RWPE2 (cell line): ENCODE results near the gene SLC25A21.

Source experiments
- ATAC-seq: fragments of 200-7000 bp; cut with Tn5 transposase; 3 replicates; pipeline ENCODE4 v1.9.1; 2021; ENCODE audit warnings: low read depth
- DNase-seq: peaks from one replicate; pipeline ENCODE4 v3.0.0-alpha.2; 2020; ENCODE audit warnings: low spot score
- H3K27ac ChIP-seq: fragments of 450-650 bp; 2 replicates; pipeline ENCODE4 v1.5.1; 2017; ENCODE audit warnings: mild to moderate bottlenecking; ENCODE audit not compliant: poor library complexity, severe bottlenecking
- H3K27me3 ChIP-seq: fragments of 250-450 bp; sonication (Bioruptor Pico); 2 replicates; pipeline ENCODE4 v1.5.1; 2021; ENCODE audit warnings: mild to moderate bottlenecking, moderate library complexity; ENCODE audit not compliant: insufficient read depth, poor library complexity, severe bottlenecking
- H3K36me3 ChIP-seq: fragments of 250-450 bp; sonication (Bioruptor Pico); 2 replicates; pipeline ENCODE4 v1.5.1; 2020; ENCODE audit warnings: low read depth, mild to moderate bottlenecking, moderate library complexity
- H3K4me1 ChIP-seq: fragments of 250-450 bp; sonication (Bioruptor Pico); 2 replicates; pipeline ENCODE4 v1.5.1; 2021; ENCODE audit warnings: mild to moderate bottlenecking, moderate library complexity; ENCODE audit not compliant: insufficient read depth, poor library complexity, severe bottlenecking
- H3K4me3 ChIP-seq: fragments of 250-450 bp; sonication (Bioruptor Pico); 2 replicates; pipeline ENCODE4 v1.5.1; 2021; ENCODE audit warnings: mild to moderate bottlenecking, moderate library complexity; ENCODE audit not compliant: severe bottlenecking
- H3K9me3 ChIP-seq: fragments of 250-450 bp; sonication (Bioruptor Pico); 2 replicates; pipeline ENCODE4 v1.5.1; 2021; ENCODE audit warnings: mild to moderate bottlenecking, moderate library complexity; ENCODE audit not compliant: severe bottlenecking
- CTCF ChIP-seq: fragments of 450-650 bp; IDR thresholded peaks from one replicate; pipeline ENCODE4 v1.5.1; 2017; ENCODE audit warnings: mild to moderate bottlenecking, moderate library complexity; ENCODE audit not compliant: poor library complexity, severe bottlenecking

The SLC25A21 gene

GRCh38 chr14:36967892-36968555, 204.4 kb downstream of the SLC25A21 start:
- no peak for TF ChIP-seq CTCF

GRCh38 chr14:36955967-36956366, 216.4 kb downstream of the SLC25A21 start:
- H3K4me3 ChIP-seq: no peak overlapping the region
- no peak for TF ChIP-seq CTCF
- H3K36me3 ChIP-seq: no peaks in the 10 kb centered on the region
- peaks cover 18% of the 10 kb centered on the region for H3K4me1 ChIP-seq
- no peaks in the 10 kb centered on the region for H3K9me3 ChIP-seq
- no peaks in the 10 kb centered on the region for H3K27me3 ChIP-seq
- ATAC-seq (no peak), DNase-seq (no peak)
- no peak overlapping the region for H3K27ac ChIP-seq

More at GRCh38 chr14:36967892-36968555, 204.4 kb downstream of the SLC25A21 start:
- no peaks in the 10 kb centered on the region for H3K9me3 ChIP-seq
- H3K36me3 ChIP-seq: no peaks in the 10 kb centered on the region
- H3K27ac ChIP-seq: no peak overlapping the region
- no peak for ATAC-seq
- no peaks in the 10 kb centered on the region for H3K27me3 ChIP-seq
- peaks cover 2% of the 10 kb centered on the region for H3K4me1 ChIP-seq
- DNase-seq: no peak
- no peak overlapping the region for H3K4me3 ChIP-seq

- Histone ChIP-seq H3K9me3 (no peaks in the 10 kb centered on the region), H3K4me3 (no peak overlapping the region), H3K27me3 (no peaks in the 10 kb centered on the region), H3K27ac (no peak overlapping the region), H3K36me3 (no peaks in the 10 kb centered on the region), H3K4me1 (peaks cover 18% of the 10 kb centered on the region)
- ATAC-seq: no peak
- no peak for DNase-seq
- no peak for TF ChIP-seq CTCF
Observed at GRCh38 chr14:36955376-36955775, 217.0 kb downstream of the SLC25A21 start.

GRCh38 chr14:36952689-36953088, 219.7 kb downstream of the SLC25A21 start:
- ATAC-seq: peak; percentile 99
- no peak for TF ChIP-seq CTCF
- Histone ChIP-seq H3K27me3 (no peaks in the 10 kb centered on the region), H3K27ac (peak overlapping the region; percentile 36), H3K4me1 (peaks cover 18% of the 10 kb centered on the region), H3K9me3 (no peaks in the 10 kb centered on the region), H3K36me3 (no peaks in the 10 kb centered on the region), H3K4me3 (no peak overlapping the region)
- DNase-seq: no peak

GRCh38 chr14:36951380-36951911, 221.0 kb downstream of the SLC25A21 start:
- H3K27ac ChIP-seq: no peak overlapping the region
- peaks cover 24% of the 10 kb centered on the region for H3K4me1 ChIP-seq
- no peak overlapping the region for H3K4me3 ChIP-seq
- no peak for DNase-seq
- TF ChIP-seq CTCF: no peak
- no peaks in the 10 kb centered on the region for H3K27me3 ChIP-seq
- no peaks in the 10 kb centered on the region for H3K9me3 ChIP-seq
- no peaks in the 10 kb centered on the region for H3K36me3 ChIP-seq
- ATAC-seq: no peak
